HepG2 (cell line): ENCODE measurements around the gene RNGTT. TPM values are rescaled to one million over a fixed set of nuclear protein-coding genes. Genes with fewer than 3 reads are reported as not detected.

ENCODE experiments used
- ATAC-seq: fragments of 200-7000 bp; cut with Tn5 transposase; 3 replicates; pipeline ENCODE4 v1.9.1; 2020; ENCODE audit warnings: mild to moderate bottlenecking, moderate library complexity
- BruUV-seq: library from RNA; stranded (reverse); fragments of 400-500 nt; replicated peaks from 2 replicates; lab custom pipeline; 2021; lab: Mats Ljungman, UMichigan
- CTCF ChIA-PET: fragments of 300-600 bp; formaldehyde crosslinking; extraction: SDS; loops from one replicate; lab custom pipeline; 2021; ENCODE audit warnings: low total read pairs, inconsistent platforms, low intra/inter-chr PET ratio; lab: Yijun Ruan, JAX
- POLR2A ChIA-PET: fragments of 350-600 bp; sonication (Branson Sonifier 250); formaldehyde crosslinking; loops from one replicate; lab custom pipeline; 2020; ENCODE audit warnings: antibody characterized with exemption, inconsistent platforms; lab: Yijun Ruan, JAX
- DNase-seq: peaks from one replicate; pipeline ENCODE4 v3.0.0-alpha.2; 2015; ENCODE audit warnings: low spot score
- FAIRE-seq: peaks from 3 replicates; lab custom pipeline; 2011; peaks lifted over from hg19 to GRCh38; lab: Jason Lieb, UNC
- H2AFZ ChIP-seq: one replicate; pipeline ENCODE4 v1.6.1; 2011; ENCODE audit warnings: low read length, inconsistent platforms
- H3K27ac ChIP-seq: fragments of 300-600 bp; 3 replicates; pipeline ENCODE4 v1.8.0; 2011; ENCODE audit warnings: mixed run types, mild to moderate bottlenecking, mixed read lengths, low read length, inconsistent platforms; ENCODE audit not compliant: insufficient read depth; ENCODE audit errors: extremely low read length
- H3K27me3 ChIP-seq, 2 experiments: fragments of 200-600 bp in 1 of 2; 2 replicates in 1 of 2; 3 replicates in 1 of 2; pipeline versions ENCODE4 v1.6.0 to v1.8.0; 2011; ENCODE audit warnings: low read length in 2 of 2, mild to moderate bottlenecking in 2 of 2, moderate library complexity in 2 of 2, inconsistent platforms in 1 of 2; ENCODE audit not compliant: insufficient read depth in 2 of 2, control insufficient read depth in 1 of 2
- H3K36me3 ChIP-seq, 2 experiments: fragments of 200-600 bp in 1 of 2; replicated peaks in 1 of 2; 2 replicates in 1 of 2; 3 replicates in 1 of 2; pipeline versions ENCODE4 v1.5.1 to v1.8.0; 2011; ENCODE audit warnings: low read length in 2 of 2, inconsistent platforms in 1 of 2; ENCODE audit not compliant: insufficient read depth in 2 of 2, control insufficient read depth in 1 of 2
- H3K4me1 ChIP-seq: 2 replicates; pipeline ENCODE4 v1.5.1; 2012; ENCODE audit warnings: low read length, inconsistent platforms; ENCODE audit not compliant: insufficient read depth
- H3K4me2 ChIP-seq: 2 replicates; pipeline ENCODE4 v1.6.0; 2011; ENCODE audit warnings: low read depth, low read length, inconsistent platforms
- H3K4me3 ChIP-seq, 3 experiments: fragments of 200-600 bp in 1 of 3; sonication (generic), shearing (Covaris generic) in 1 of 3; replicated peaks in 1 of 3; 2 replicates each; pipeline ENCODE4 v1.5.1; 2011 to 2016; ENCODE audit warnings: low read length in 3 of 3, inconsistent platforms in 2 of 3, low read depth in 2 of 3, mild to moderate bottlenecking in 2 of 3, control low read depth in 1 of 3, mixed read lengths in 1 of 3; ENCODE audit not compliant: insufficient read depth in 1 of 3
- H3K79me2 ChIP-seq: one replicate; pipeline ENCODE4 v1.6.1; 2011; ENCODE audit warnings: low read length, inconsistent platforms; ENCODE audit not compliant: insufficient read depth
- H3K9ac ChIP-seq: 2 replicates; pipeline ENCODE4 v1.6.0; 2011; ENCODE audit warnings: mild to moderate bottlenecking, low read depth, low read length, inconsistent platforms; ENCODE audit not compliant: insufficient read depth
- H3K9me3 ChIP-seq: 2 replicates; pipeline ENCODE4 v1.5.1; 2012; ENCODE audit warnings: mild to moderate bottlenecking, low read length
- H4K20me1 ChIP-seq: 2 replicates; pipeline ENCODE4 v1.6.0; 2011; ENCODE audit warnings: inconsistent platforms, mild to moderate bottlenecking, low read length, moderate library complexity; ENCODE audit not compliant: insufficient read depth
- HNF1B ChIP-seq: sonication (generic); formaldehyde crosslinking; IDR thresholded peaks from 2 replicates; pipeline ENCODE4 v1.5.1; 2020; ENCODE audit warnings: mild to moderate bottlenecking, moderate library complexity, missing genetic modification reagents
- KDM5B ChIP-seq: sonication (generic); formaldehyde crosslinking; IDR thresholded peaks from 2 replicates; pipeline ENCODE4 v1.4.0; 2020; ENCODE audit warnings: missing genetic modification reagents, mild to moderate bottlenecking, borderline replicate concordance
- MIER2 ChIP-seq: IDR thresholded peaks from 2 replicates; pipeline ENCODE4 v1.6.1; 2016; ENCODE audit warnings: missing biosample characterization, missing genetic modification reagents
- POGK ChIP-seq: sonication (generic); formaldehyde crosslinking; conservative IDR thresholded peaks from 2 replicates; pipeline ENCODE4 v1.8.0; 2022; ENCODE audit warnings: mild to moderate bottlenecking, moderate library complexity, missing genetic modification reagents
- REPIN1 ChIP-seq: sonication (generic); formaldehyde crosslinking; IDR thresholded peaks from 2 replicates; pipeline ENCODE4 v1.8.0; 2022; ENCODE audit warnings: missing genetic modification reagents, low read depth, mild to moderate bottlenecking, borderline replicate concordance
- SIN3B ChIP-seq: fragments of 150-350 bp; IDR thresholded peaks from 2 replicates; pipeline ENCODE4 v1.6.1; 2014; ENCODE audit warnings: low read length
- ZBTB1 ChIP-seq: sonication (generic); formaldehyde crosslinking; IDR thresholded peaks from 2 replicates; pipeline ENCODE4 v1.4.0; 2020; ENCODE audit warnings: missing genetic modification reagents, borderline replicate concordance
- ZNF496 ChIP-seq: sonication (generic); formaldehyde crosslinking; IDR thresholded peaks from 2 replicates; pipeline ENCODE4 v1.8.1; 2023; ENCODE audit warnings: mild to moderate bottlenecking, moderate library complexity, missing genetic modification reagents; ENCODE audit not compliant: insufficient replicate concordance
- ZNF501 ChIP-seq: sonication (generic); formaldehyde crosslinking; IDR thresholded peaks from 2 replicates; pipeline ENCODE4 v1.5.1; 2020; ENCODE audit warnings: mild to moderate bottlenecking, moderate library complexity, missing genetic modification reagents
- ZNF841 ChIP-seq: sonication (generic); formaldehyde crosslinking; IDR thresholded peaks from 2 replicates; pipeline ENCODE4 v1.8.1; 2023; ENCODE audit warnings: missing genetic modification reagents, borderline replicate concordance
- ZSCAN21 ChIP-seq: sonication (generic); formaldehyde crosslinking; IDR thresholded peaks from 2 replicates; pipeline ENCODE4 v1.8.0; 2022; ENCODE audit warnings: mild to moderate bottlenecking, missing genetic modification reagents, moderate library complexity, borderline replicate concordance
- WGBS: methylation state at CpG from one replicate; pipeline ENCODE4 v1.1.6; 2017; ENCODE audit warnings: low lambda C conversion rate; 5-methylcytosine and 5-hydroxymethylcytosine counted together
- in situ Hi-C: cut with HindIII; loops from 2 replicates; pipeline ENCODE4 v1.10.0; 2017; ENCODE audit warnings: low pct_unique_long_range_greater_than_20kb; ENCODE audit not compliant: extremely low pct_ligation_motif_present
- intact Hi-C: fragments of 100-400 bp; cut with micrococcal nuclease; formaldehyde crosslinking; loops from one replicate; pipeline ENCODE4 v1.10.0; 2022; ENCODE audit not compliant: unreplicated experiment
- polyA plus RNA-seq, 8 experiments: library from polyadenylated mRNA; depleted of rRNA in 3 of 8; stranded (reverse) in 7 of 8; unstranded in 1 of 8; fragments of >200 nt; fragmentation: Illumina TruSeq in 4 of 8; extraction: Trizol in 4 of 8; gene quantifications; 2 replicates each; pipeline versions ENCODE4 v1.2.1 to v1.2.3, GENCODE V29; 2011 to 2016; ENCODE audit warnings: low read depth in 4 of 8, missing spikeins in 1 of 8, mixed read lengths in 1 of 8; ENCODE audit not compliant: insufficient read depth in 1 of 8
- total RNA-seq, 5 experiments: library from RNA; depleted of rRNA; stranded (reverse); fragments of >200 nt; fragmentation: Illumina TruSeq; extraction: Trizol; gene quantifications; 2 replicates each; pipeline ENCODE4 v1.2.3, GENCODE V29; 2016; ENCODE audit warnings: low read depth in 1 of 5
- TF ChIP-seq, protein P1 (sequence below): sonication (generic); formaldehyde crosslinking; IDR thresholded peaks from 2 replicates; pipeline ENCODE4 v1.8.0; 2022; ENCODE audit warnings: mild to moderate bottlenecking, missing genetic modification reagents, moderate library complexity
- TF ChIP-seq, protein P2 (sequence below): sonication (generic); formaldehyde crosslinking; IDR thresholded peaks from 2 replicates; pipeline ENCODE4 v1.8.0; 2022; ENCODE audit warnings: mild to moderate bottlenecking, missing genetic modification reagents

RNGTT gene
- total and polyA plus RNA-seq, 2 of the 13 experiments (the other 11 are each of a cell fraction or from before 2014, with no cell fraction given) = 6.0 to 22.6 TPM

GRCh38 chr6:88914180-88914579 lies 49.2 kb downstream of the RNGTT start:
- POLR2A ChIA-PET = no interaction called here
- Histone ChIP-seq H3K4me3 (no peak overlapping the region), H4K20me1 (no peaks in the 10 kb centered on the region), H3K4me2 (no peak overlapping the region), H3K79me2 (peaks cover 19% of the 10 kb centered on the region), H3K9me3 (no peaks in the 10 kb centered on the region), H3K27me3 (no peaks in the 10 kb centered on the region), H3K4me1 (no peaks in the 10 kb centered on the region), H3K36me3 (no peaks in the 10 kb centered on the region; a peak in 1 of 5 replicates), H3K9ac (no peak overlapping the region), H2AFZ (no peak overlapping the region), H3K27ac (no peak overlapping the region)
- BruUV-seq = no TSS peak
- no peak for TF ChIP-seq ZNF841
- no peak for TF ChIP-seq MIER2 (CRISPR knock-in tag)
- TF ChIP-seq KDM5B (CRISPR knock-in tag) = no peak
- TF ChIP-seq REPIN1 (CRISPR knock-in tag) = no peak
- TF ChIP-seq ZNF496 (CRISPR knock-in tag) = no peak
- CTCF ChIA-PET = no interaction called here
- DNase-seq = no peak
- in situ Hi-C loops = no loop called here
- ATAC-seq = no peak
- no peak for FAIRE-seq
- intact Hi-C loops = no loop called here
- 95% methylated on average over 4 of the region's 4 CpGs for WGBS

DNA sequence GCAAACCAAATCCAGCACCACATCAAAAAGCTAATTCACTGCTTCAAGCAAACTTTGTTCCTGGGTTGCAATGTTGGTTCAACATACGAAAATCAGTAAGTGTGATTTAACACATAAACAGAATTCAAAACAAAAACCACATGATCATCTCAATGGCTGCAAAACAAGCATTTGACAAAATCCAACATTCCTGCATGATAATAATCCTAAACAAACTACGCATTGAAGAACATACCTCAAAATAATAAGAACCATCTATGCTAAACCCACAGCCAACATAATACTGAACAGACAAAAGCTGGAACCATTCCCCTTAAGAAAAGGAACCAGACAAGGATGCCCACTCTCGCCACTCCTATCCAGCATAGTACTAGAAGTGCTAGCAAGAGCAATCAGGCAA lies 49.9 kb downstream of the RNGTT start:
- in situ Hi-C loops = no loop called here
- POLR2A ChIA-PET = no interaction called here
- no peak for TF ChIP-seq ZSCAN21 (CRISPR knock-in tag)
- TF ChIP-seq POGK = no peak
- no peak for TF ChIP-seq SIN3B
- TF ChIP-seq, protein P1, sequence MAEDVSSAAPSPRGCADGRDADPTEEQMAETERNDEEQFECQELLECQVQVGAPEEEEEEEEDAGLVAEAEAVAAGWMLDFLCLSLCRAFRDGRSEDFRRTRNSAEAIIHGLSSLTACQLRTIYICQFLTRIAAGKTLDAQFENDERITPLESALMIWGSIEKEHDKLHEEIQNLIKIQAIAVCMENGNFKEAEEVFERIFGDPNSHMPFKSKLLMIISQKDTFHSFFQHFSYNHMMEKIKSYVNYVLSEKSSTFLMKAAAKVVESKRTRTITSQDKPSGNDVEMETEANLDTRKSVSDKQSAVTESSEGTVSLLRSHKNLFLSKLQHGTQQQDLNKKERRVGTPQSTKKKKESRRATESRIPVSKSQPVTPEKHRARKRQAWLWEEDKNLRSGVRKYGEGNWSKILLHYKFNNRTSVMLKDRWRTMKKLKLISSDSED = no peak
- TF ChIP-seq, protein P2, sequence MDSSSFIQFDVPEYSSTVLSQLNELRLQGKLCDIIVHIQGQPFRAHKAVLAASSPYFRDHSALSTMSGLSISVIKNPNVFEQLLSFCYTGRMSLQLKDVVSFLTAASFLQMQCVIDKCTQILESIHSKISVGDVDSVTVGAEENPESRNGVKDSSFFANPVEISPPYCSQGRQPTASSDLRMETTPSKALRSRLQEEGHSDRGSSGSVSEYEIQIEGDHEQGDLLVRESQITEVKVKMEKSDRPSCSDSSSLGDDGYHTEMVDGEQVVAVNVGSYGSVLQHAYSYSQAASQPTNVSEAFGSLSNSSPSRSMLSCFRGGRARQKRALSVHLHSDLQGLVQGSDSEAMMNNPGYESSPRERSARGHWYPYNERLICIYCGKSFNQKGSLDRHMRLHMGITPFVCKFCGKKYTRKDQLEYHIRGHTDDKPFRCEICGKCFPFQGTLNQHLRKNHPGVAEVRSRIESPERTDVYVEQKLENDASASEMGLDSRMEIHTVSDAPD (CRISPR knock-in tag) = no peak
- no peak for TF ChIP-seq HNF1B (CRISPR knock-in tag)
- no peak for TF ChIP-seq ZNF501
- no peak for TF ChIP-seq ZBTB1

More for the DNA sequence above, 49.9 kb downstream of the RNGTT start:
- BruUV-seq = no TSS peak
- H2AFZ ChIP-seq = no peak overlapping the region
- no peaks in the 10 kb centered on the region; a peak in 2 of 5 replicates for H3K36me3 ChIP-seq
- no peaks in the 10 kb centered on the region for H4K20me1 ChIP-seq
- H3K4me3 ChIP-seq = no peak overlapping the region
- WGBS = 99% methylated on average over 3 of the region's 3 CpGs
- H3K27me3 ChIP-seq = no peaks in the 10 kb centered on the region
- 0 out of 2 replicates have a peak, but pooled peaks cover under 1% of the 10 kb centered on the region for H3K4me1 ChIP-seq
- peaks cover 19% of the 10 kb centered on the region for H3K79me2 ChIP-seq
- CTCF ChIA-PET = no interaction called here
- DNase-seq = no peak
- no peak for ATAC-seq
- intact Hi-C loops = no loop called here
- no peak overlapping the region for H3K4me2 ChIP-seq
- H3K9ac ChIP-seq = no peak overlapping the region
- no peak for FAIRE-seq
- no peak overlapping the region for H3K27ac ChIP-seq
- H3K9me3 ChIP-seq = no peaks in the 10 kb centered on the region
